ENCODE data around the gene NCKAP5. TPM values are rescaled to one million over a fixed set of nuclear protein-coding genes. Genes with fewer than 3 reads are reported as not detected.

NCKAP5 gene
- total RNA-seq, 1 experiment from 2014 or later = not detected

- intact Hi-C loops (cut with micrococcal nuclease) = no loop called here
- Mint-ChIP-seq H3K9me3 (ENCODE audit: unreplicated experiment) (peaks cover 40% of the 10 kb centered on the region), H3K4me3 (ENCODE audit: unreplicated experiment) (no peak overlapping the region), H3K27me3 (ENCODE audit: insufficient read depth, unreplicated experiment) (no peaks in the 10 kb centered on the region), H3K27ac (ENCODE audit: low read depth, unreplicated experiment) (no peak overlapping the region), H3K36me3 (ENCODE audit: insufficient read depth, unreplicated experiment) (peaks cover 6% of the 10 kb centered on the region), H3K4me1 (ENCODE audit: insufficient read depth, unreplicated experiment) (no peaks in the 10 kb centered on the region)
- TF ChIP-seq, protein P1, sequence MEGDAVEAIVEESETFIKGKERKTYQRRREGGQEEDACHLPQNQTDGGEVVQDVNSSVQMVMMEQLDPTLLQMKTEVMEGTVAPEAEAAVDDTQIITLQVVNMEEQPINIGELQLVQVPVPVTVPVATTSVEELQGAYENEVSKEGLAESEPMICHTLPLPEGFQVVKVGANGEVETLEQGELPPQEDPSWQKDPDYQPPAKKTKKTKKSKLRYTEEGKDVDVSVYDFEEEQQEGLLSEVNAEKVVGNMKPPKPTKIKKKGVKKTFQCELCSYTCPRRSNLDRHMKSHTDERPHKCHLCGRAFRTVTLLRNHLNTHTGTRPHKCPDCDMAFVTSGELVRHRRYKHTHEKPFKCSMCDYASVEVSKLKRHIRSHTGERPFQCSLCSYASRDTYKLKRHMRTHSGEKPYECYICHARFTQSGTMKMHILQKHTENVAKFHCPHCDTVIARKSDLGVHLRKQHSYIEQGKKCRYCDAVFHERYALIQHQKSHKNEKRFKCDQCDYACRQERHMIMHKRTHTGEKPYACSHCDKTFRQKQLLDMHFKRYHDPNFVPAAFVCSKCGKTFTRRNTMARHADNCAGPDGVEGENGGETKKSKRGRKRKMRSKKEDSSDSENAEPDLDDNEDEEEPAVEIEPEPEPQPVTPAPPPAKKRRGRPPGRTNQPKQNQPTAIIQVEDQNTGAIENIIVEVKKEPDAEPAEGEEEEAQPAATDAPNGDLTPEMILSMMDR (IDR thresholded peaks at IDR 0.05; ENCODE audit: unreplicated experiment) = no peak
- BruUV-seq (replicated peaks) = no TSS peak
- POLR2A ChIA-PET = no interaction called here
- CTCF ChIA-PET = interaction anchor here (0.7 to 1.4 kb wide), 2 partner anchors 12 to 415 kb away, joined by 3 to 5 read pairs; no protein-coding TSS in a partner anchor
- DNase-seq (ENCODE audit: unreplicated experiment) = no peak
These were observed 602.8 kb downstream of the NCKAP5 start for GRCh38 chr2:132965460-132965859.

GRCh38 chr2:132963161-132963560 lies 605.1 kb downstream of the NCKAP5 start:
- no peak for DNase-seq (ENCODE audit: unreplicated experiment)
- H3K36me3 Mint-ChIP-seq (ENCODE audit: insufficient read depth, unreplicated experiment) = peaks cover 6% of the 10 kb centered on the region
- no peak overlapping the region for H3K27ac Mint-ChIP-seq (ENCODE audit: low read depth, unreplicated experiment)
- BruUV-seq (replicated peaks) = no TSS peak
- H3K9me3 Mint-ChIP-seq (ENCODE audit: unreplicated experiment) = peaks cover 42% of the 10 kb centered on the region
- no peaks in the 10 kb centered on the region for H3K4me1 Mint-ChIP-seq (ENCODE audit: insufficient read depth, unreplicated experiment)
- no peaks in the 10 kb centered on the region for H3K27me3 Mint-ChIP-seq (ENCODE audit: insufficient read depth, unreplicated experiment)
- TF ChIP-seq, protein P1 (IDR thresholded peaks at IDR 0.05; ENCODE audit: unreplicated experiment) = no peak
- intact Hi-C loops (cut with micrococcal nuclease) = no loop called here
- no peak overlapping the region for H3K4me3 Mint-ChIP-seq (ENCODE audit: unreplicated experiment)
- ChIA-PET CTCF (interaction anchor here (0.7 kb wide), 2 partner anchors 163 to 188 kb away, joined by 3 read pairs; no protein-coding TSS in a partner anchor), POLR2A (no interaction called here)

DNA sequence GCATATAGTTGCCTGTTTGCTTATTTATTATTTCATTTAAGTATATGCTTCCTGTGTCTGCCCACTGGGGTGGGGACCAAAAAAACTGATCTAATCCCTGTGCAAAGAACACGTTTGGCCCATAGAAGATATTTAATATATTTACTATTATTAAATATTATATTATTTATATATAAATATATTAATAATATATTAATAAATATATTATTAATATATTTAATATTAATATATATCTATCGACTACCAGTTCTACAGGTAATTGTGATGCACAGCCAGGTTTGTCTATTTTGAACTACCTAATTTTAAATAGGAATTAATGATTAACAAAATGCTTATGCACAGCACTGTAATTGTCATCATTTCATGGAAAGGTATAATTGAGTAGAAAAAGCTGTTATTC lies 609.4 kb downstream of the NCKAP5 start:
- ChIA-PET POLR2A (no interaction called here), CTCF (no interaction called here)
- BruUV-seq (replicated peaks) = no TSS peak
- H3K27ac Mint-ChIP-seq (ENCODE audit: low read depth, unreplicated experiment) = no peak overlapping the region
- intact Hi-C loops (cut with micrococcal nuclease) = no loop called here
- H3K4me1 Mint-ChIP-seq (ENCODE audit: insufficient read depth, unreplicated experiment) = no peaks in the 10 kb centered on the region
- TF ChIP-seq, protein P1 (IDR thresholded peaks at IDR 0.05; ENCODE audit: unreplicated experiment) = no peak
- DNase-seq (ENCODE audit: unreplicated experiment) = no peak
- H3K9me3 Mint-ChIP-seq (ENCODE audit: unreplicated experiment) = peaks cover 52% of the 10 kb centered on the region
- H3K4me3 Mint-ChIP-seq (ENCODE audit: unreplicated experiment) = no peak overlapping the region
- peaks cover 6% of the 10 kb centered on the region for H3K36me3 Mint-ChIP-seq (ENCODE audit: insufficient read depth, unreplicated experiment)
- H3K27me3 Mint-ChIP-seq (ENCODE audit: insufficient read depth, unreplicated experiment) = no peaks in the 10 kb centered on the region

DNA sequence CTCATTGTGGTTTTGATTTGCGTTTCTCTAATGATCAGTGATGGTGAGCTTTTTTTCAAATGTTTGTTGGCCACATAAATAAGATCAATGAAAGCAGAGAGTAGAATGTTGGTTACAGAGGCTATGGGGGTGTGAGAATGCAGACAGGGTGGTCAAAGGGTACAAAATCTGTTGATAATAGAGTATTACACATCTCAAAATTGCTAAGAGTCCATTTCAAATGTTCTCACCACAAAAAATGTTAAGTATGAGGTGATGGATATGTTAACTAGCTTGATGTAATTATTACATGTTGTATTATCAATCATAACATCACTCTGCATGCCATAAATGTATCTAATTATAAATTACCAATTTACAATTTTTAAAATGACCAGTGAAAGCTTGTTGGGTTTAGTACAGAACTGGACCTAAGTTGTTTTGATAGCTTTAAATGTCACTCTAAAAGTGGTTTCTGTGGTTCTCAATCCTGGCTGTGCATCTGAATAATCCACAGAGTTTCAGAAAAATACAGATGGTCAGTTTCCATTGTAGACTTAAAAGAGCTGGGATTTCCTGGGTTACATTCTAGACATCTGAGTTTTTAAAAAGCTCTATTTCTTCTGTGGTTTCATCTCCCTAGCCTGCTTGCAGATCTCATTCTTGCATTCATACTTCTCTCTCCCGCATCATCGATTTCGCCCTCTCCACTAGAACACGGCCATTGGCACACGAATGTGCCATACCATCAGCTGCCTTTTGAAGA lies 612.2 kb downstream of the NCKAP5 start:
- H3K4me1 Mint-ChIP-seq (ENCODE audit: insufficient read depth, unreplicated experiment) = no peaks in the 10 kb centered on the region
- no TSS peak for BruUV-seq (replicated peaks)
- H3K9me3 Mint-ChIP-seq (ENCODE audit: unreplicated experiment) = peaks cover 57% of the 10 kb centered on the region
- H3K27me3 Mint-ChIP-seq (ENCODE audit: insufficient read depth, unreplicated experiment) = no peaks in the 10 kb centered on the region
- CTCF ChIA-PET = interaction anchor here (0.6 kb wide), 1 partner anchor 679 kb away, joined by 6 read pairs; no protein-coding TSS in a partner anchor
- POLR2A ChIA-PET = no interaction called here
- TF ChIP-seq, protein P1 (IDR thresholded peaks at IDR 0.05; ENCODE audit: unreplicated experiment) = no peak
- H3K27ac Mint-ChIP-seq (ENCODE audit: low read depth, unreplicated experiment) = no peak overlapping the region
- no peak overlapping the region for H3K4me3 Mint-ChIP-seq (ENCODE audit: unreplicated experiment)
- no peaks in the 10 kb centered on the region for H3K36me3 Mint-ChIP-seq (ENCODE audit: insufficient read depth, unreplicated experiment)
- intact Hi-C loops (cut with micrococcal nuclease) = no loop called here
- no peak for DNase-seq (ENCODE audit: unreplicated experiment)

Data from MCF 10A (cell line).